ENCODE data around the gene MOB3B.

The MOB3B gene

GRCh38 chr9:27436234-27436633, 93.4 kb downstream of the MOB3B start:
- in situ Hi-C loops (cut with HindIII; ENCODE audit: low sequenced_read_pairs), result no loop called here
- H3K4me3 ChIP-seq (ENCODE audit: low read depth, low read length), result no peak overlapping the region
- no peak for TF ChIP-seq CTCF (IDR thresholded peaks at IDR 0.05; ENCODE audit: low read depth, low read length, missing control alignments)
- DNase-seq (ENCODE audit: low read depth), result no peak

- H3K4me3 ChIP-seq (ENCODE audit: low read depth, low read length), result no peak overlapping the region
- in situ Hi-C loops (cut with HindIII; ENCODE audit: low sequenced_read_pairs), result no loop called here
- no peak for DNase-seq (ENCODE audit: low read depth)
- TF ChIP-seq CTCF (IDR thresholded peaks at IDR 0.05; ENCODE audit: low read depth, low read length, missing control alignments), result no peak
Observed at GRCh38 chr9:27433631-27434325, 95.8 kb downstream of the MOB3B start.

GRCh38 chr9:27432308-27432707, 97.3 kb downstream of the MOB3B start:
- no peak for DNase-seq (ENCODE audit: low read depth)
- no peak overlapping the region for H3K4me3 ChIP-seq (ENCODE audit: low read depth, low read length)
- in situ Hi-C loops (cut with HindIII; ENCODE audit: low sequenced_read_pairs), result no loop called here
- TF ChIP-seq CTCF (IDR thresholded peaks at IDR 0.05; ENCODE audit: low read depth, low read length, missing control alignments), result no peak

- in situ Hi-C loops (cut with HindIII; ENCODE audit: low sequenced_read_pairs), result no loop called here
- DNase-seq (ENCODE audit: low read depth), result no peak
Observed at GRCh38 chr9:27431543-27432147, 98.0 kb downstream of the MOB3B start.

GRCh38 chr9:27430750-27431535, 98.7 kb downstream of the MOB3B start:
- no peak for DNase-seq (ENCODE audit: low read depth)
- no peak for TF ChIP-seq CTCF (IDR thresholded peaks at IDR 0.05; ENCODE audit: low read depth, low read length, missing control alignments)
- H3K4me3 ChIP-seq (ENCODE audit: low read depth, low read length), result no peak overlapping the region
- in situ Hi-C loops (cut with HindIII; ENCODE audit: low sequenced_read_pairs), result no loop called here

More at GRCh38 chr9:27431543-27432147, 98.0 kb downstream of the MOB3B start:
- TF ChIP-seq CTCF (IDR thresholded peaks at IDR 0.05; ENCODE audit: low read depth, low read length, missing control alignments), result no peak
- H3K4me3 ChIP-seq (ENCODE audit: low read depth, low read length), result no peak overlapping the region

- DNase-seq (ENCODE audit: low read depth), result no peak
- no peak for TF ChIP-seq CTCF (IDR thresholded peaks at IDR 0.05; ENCODE audit: low read depth, low read length, missing control alignments)
- H3K4me3 ChIP-seq (ENCODE audit: low read depth, low read length), result no peak overlapping the region
- in situ Hi-C loops (cut with HindIII; ENCODE audit: low sequenced_read_pairs), result no loop called here
Observed at GRCh38 chr9:27429917-27430316, 99.7 kb downstream of the MOB3B start.

All from astrocyte of the cerebellum (primary cell).